GM21717 (cell line): ENCODE data around the gene RAB3IL1.

Source experiments
- ATAC-seq: cut with Tn5 transposase; IDR thresholded peaks from one replicate; pipeline ENCODE4 v1.9.1; 2021; ENCODE audit warnings: mild to moderate bottlenecking, moderate library complexity; ENCODE audit not compliant: unreplicated experiment

Gene RAB3IL1

DNA sequence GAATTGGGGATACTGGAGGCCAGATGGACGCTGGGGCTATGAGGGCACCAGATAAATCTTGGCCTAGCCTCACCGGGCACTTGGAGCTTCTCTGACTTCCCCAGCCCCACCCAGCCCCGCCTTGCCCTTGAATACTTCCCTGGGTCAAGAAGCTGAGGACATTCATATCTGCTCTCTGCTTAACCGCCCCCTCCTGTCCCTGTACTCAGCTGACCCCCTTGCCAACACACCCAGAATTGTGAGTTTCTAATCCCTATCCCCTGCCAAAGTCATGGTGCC, 48.0 kb downstream of the RAB3IL1 start:
- no peak for ATAC-seq

DNA sequence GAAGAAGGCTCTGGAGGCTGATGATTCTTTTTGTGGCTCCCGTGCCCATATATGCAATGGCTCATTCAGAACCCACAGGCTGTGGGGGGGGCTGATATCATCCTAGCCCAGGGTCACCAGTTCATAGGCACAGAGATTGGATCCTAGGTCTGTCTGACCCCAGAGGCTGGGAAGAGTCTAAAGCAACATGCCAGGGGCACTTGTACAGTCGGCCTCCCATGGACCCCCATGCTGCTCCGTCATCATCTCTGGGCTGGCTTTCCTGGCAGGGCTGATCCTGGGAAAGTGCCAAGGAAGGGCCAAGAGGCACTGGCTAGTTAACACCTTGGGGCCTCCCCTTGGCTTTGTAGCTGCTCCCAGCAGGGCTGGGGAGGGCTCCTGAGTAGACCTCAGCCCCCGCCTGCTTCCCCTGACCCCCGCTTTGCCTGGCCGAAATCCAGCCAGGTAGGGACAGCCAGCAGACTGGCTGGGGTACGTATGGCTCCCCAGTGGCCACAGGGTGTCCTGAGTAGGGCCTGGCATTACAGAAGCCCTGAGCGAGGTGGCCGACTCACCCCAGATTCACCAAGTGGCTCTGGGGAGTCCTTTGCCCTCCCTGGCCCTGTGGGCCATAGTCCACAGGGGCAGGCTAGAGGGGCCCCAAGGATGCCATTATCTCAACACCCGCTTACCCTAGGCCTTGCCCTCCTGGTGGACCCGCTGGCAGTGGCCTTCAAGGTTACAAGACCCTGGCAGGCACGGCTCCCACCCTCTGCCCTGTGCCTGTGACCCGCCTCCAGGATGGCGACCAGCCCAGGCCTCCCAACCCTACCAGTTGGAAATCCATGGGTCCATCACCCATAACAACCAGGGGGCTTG, 48.6 kb downstream of the RAB3IL1 start:
- ATAC-seq, result no peak

DNA sequence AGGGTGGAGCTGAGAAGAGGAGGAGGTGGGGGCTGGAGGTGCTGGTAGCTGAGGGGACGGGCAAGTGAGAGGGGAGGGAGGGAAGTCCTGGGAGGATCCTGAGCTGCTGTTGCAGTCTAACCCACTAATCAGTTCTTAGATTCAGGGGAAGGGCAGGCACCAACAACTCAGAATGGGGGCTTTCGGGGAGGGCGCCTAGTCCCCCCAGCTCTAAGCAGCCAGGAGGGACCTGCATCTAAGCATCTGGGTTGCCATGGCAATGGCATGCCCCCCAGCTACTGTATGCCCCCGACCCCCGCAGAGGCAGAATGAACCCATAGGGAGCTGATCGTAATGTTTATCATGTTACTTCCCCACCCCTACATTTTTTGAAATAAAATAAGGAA, 50.4 kb downstream of the RAB3IL1 start:
- no peak for ATAC-seq

GRCh38 chr11:61866231-61866957, 51.0 kb downstream of the RAB3IL1 start:
- ATAC-seq, result no peak

DNA sequence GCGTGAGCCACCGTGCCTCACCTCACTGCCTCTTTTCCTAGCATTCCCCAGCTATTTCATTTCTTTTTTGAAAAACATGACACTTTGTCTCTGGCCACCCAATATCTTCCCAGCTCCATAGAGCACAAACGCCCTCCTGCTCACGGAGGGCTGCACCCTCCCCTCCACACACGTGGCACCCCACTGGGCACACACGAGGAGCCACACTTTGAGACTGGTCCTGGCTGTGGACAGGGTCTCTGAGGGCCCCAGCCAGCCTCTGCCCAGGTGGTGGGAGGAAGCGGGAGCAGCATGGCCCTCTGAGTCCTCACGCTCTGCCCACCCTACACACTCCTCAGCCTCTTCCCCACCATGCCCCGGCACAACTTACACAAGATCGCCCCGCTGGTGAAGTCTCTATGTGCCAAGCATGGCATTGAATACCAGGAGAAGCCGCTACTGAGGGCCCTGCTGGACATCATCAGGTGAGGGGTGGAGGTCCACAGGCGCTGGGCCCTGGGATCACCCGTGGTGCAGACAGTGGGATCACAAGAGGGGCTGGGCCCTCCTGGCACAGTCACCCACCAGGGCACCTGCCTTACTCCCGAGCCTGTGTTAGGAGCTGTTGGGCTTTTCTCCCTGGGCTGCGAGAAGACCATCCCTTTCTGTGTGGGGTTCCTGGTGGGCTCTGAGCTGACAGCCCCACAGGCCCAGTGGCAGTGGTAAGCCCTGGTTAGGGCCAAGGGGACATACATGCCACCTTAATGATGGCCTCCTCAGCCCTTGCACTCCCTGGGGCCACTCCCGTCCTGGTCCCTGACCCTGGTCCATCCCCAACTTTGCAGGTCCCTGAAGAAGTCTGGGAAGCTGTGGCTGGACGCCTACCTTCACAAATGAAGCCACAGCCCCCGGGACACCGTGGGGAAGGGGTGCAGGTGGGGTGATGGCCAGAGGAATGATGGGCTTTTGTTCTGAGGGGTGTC, 52.3 kb downstream of the RAB3IL1 start:
- ATAC-seq, result no peak

- ATAC-seq, result no peak
Observed at GRCh38 chr11:61863548-61864081, 53.8 kb downstream of the RAB3IL1 start.

DNA sequence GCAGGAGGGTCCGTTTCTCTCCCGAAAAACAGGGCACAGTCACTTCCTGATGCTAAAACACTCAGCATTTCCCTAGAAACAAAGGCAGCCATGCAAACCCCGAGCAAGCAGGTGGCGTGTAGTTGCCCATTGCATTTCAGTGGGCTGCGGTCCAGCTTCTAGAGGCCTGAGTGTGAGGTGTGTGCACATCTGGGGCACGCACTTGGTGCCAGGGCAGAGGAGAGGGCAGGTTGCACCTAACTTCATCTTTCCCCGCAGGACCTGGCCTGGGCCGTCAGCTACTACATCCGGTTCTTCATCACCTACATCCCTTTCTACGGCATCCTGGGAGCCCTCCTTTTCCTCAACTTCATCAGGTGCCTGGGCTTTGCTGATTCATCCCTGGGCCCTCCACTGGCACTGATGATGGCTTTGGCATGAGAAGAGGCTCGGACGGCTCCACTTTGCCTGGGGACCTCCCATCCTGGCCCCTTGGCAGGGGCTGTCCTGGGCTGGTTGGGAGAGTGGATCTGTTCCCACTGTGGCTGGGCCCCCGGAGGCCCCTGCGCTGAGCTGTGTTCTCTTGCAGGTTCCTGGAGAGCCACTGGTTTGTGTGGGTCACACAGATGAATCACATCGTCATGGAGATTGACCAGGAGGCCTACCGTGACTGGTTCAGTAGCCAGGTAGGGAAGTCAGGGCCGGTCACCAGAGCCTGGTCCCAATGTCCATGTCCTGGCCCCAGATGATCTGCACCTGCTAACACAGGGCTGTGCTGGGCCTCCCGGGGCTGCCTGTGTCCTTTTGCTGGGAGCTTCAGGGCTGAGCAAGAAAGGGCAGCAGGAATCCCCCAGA, 54.4 kb downstream of the RAB3IL1 start:
- no peak for ATAC-seq

- no peak for ATAC-seq
Observed at GRCh38 chr11:61861634-61862033, 55.7 kb downstream of the RAB3IL1 start.

GRCh38 chr11:61860054-61860903, 57.1 kb downstream of the RAB3IL1 start:
- no peak for ATAC-seq

GRCh38 chr11:61855939-61856680, 61.3 kb downstream of the RAB3IL1 start:
- ATAC-seq, result no peak

- no peak for ATAC-seq
Observed at GRCh38 chr11:61854966-61855714, 62.2 kb downstream of the RAB3IL1 start.

DNA sequence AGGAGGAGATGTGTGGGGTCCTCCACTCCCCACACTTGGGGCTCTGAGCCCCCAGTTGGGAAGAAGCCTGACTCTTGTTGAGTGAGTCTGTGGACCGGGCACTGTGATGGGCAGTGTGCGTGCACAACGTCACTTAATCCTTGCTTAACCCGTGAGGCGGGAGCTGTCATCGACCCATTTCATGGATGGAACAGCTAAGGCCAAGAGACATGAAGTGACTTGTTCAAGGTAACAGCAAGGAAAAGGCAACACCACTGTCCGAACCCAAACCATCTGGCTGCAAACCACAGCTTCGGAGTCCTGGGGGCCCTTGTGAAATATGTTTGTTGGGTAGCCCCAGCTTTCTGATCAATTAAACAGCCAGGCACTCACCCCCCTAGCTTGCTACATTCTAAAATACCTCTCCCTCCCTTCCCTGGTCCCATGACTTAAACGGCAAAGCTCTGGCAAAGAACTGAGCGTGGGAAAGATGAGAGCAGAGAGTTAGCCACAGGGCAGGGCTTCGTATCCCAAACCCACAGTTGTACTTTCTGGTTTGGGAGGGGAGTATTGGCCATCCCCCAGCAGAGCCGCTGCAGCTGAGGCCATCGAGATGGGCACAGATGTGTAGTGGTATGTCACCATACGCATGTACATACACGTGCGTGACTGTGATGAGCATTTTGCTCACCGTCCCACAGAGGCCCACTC, 63.0 kb downstream of the RAB3IL1 start:
- no peak for ATAC-seq

- no peak for ATAC-seq
Observed at GRCh38 chr11:61853698-61854169, 63.6 kb downstream of the RAB3IL1 start.

GRCh38 chr11:61851900-61852295, 65.5 kb downstream of the RAB3IL1 start:
- no peak for ATAC-seq

DNA sequence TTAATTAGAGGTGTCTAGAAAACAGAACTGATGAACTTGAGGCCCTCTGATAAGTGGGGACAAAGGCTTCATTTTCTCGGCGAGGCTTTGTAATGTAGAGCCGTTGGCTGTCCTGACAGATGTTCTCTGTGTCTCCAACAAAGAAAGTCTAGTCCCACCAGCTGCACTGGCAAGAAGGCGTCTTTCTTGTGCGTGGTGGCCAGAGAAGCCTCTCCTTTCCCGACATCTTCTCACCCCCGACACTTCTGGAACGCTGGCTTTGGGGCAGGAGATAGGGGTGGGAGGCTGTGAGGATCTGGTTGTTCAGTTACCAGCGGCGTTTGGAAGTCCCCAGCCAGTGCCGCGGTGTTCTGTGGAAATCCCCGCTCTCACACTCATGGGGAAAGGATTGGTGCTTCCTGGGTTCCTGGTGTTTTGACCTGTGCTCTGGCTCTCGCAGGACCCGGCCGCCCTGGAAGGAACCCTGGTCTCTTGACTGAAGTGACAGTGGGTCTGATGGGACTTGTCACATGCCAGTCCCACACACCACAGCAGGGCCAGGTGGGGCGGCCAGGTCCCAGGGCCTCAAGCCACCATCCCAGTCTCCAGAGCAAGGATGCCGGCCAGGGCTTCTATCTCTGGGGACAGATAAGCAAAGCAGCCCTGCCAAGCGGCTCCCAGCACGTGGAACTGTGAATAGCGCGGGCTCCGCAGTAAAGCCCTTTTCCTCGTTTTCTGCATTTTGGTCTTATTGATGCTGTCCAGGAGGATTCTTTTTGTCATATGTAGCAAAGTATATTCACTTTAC, 66.1 kb downstream of the RAB3IL1 start:
- ATAC-seq, result no peak

DNA sequence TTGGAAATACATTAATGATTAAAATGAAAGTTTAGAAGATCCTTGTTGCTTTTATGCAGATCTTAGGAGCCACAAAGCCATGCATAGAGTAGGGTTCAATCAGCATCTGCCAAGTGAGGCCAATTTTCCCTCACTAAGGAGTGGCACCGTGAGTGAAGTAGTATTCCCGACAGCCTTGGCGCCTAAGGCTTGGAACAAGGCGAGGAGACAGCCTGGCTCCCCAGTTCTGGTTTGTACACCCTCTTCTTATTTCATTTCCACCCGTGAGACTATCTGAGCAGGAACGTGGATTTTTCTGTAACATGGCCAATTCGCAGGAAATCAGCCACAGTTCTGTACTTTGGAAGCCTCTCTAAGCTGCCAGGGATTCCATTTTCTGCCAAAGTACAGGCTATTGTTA, 66.7 kb downstream of the RAB3IL1 start:
- no peak for ATAC-seq
